Measurements from ENCODE around the gene BPNT1. TPM values are rescaled to one million over a fixed set of nuclear protein-coding genes. Genes with fewer than 3 reads are reported as not detected.
"Not testable (repeated sequence)": the region's sequence is repeated elsewhere in the genome, so short reads cannot be mapped to it uniquely, and the experiment has no call there.

The BPNT1 gene
- polyA plus RNA-seq, 1 donor = 54.5 TPM

- DNase-seq = not testable (repeated sequence)
Observed at GRCh38 chr1:220086261-220086686, 3.3 kb downstream of the BPNT1 start.

GRCh38 chr1:220084460-220084859 is 5.1 kb downstream of the BPNT1 start:
- DNase-seq = no peak

- no peak for DNase-seq
Observed at GRCh38 chr1:220077887-220078286, 11.7 kb downstream of the BPNT1 start.

GRCh38 chr1:220076861-220077762 is 12.5 kb downstream of the BPNT1 start:
- no peak for DNase-seq

- no peak for DNase-seq
Observed at GRCh38 chr1:220067269-220068204, 22.1 kb downstream of the BPNT1 start.

GRCh38 chr1:220062629-220063028 is 27.0 kb downstream of the BPNT1 start:
- DNase-seq = no peak

- DNase-seq = no peak
Observed at GRCh38 chr1:220060876-220061275, 28.7 kb downstream of the BPNT1 start.

GRCh38 chr1:220056374-220056773 is 33.2 kb downstream of the BPNT1 start:
- DNase-seq = no peak

GRCh38 chr1:220046052-220046930 is 43.3 kb downstream of the BPNT1 start, which contains the start of gene EPRS1:
TSS of gene EPRS1 (minus strand) at chr1:220046505. CDS start at chr1:220046388, 117 bp downstream.
- DNase-seq = peak; percentile 91

- peak; percentile 0 for DNase-seq
Observed at GRCh38 chr1:220045356-220046051, 44.1 kb downstream of the BPNT1 start.

- no peak for DNase-seq
Observed at GRCh38 chr1:220044678-220045355, 44.8 kb downstream of the BPNT1 start.

- no peak for DNase-seq
Observed at GRCh38 chr1:220043646-220044045, 45.9 kb downstream of the BPNT1 start.

GRCh38 chr1:220040028-220040596 is 49.5 kb downstream of the BPNT1 start:
- DNase-seq = no peak

- no peak for DNase-seq
Observed at GRCh38 chr1:220038640-220039039, 50.9 kb downstream of the BPNT1 start.

- not testable (repeated sequence) for DNase-seq
Observed at GRCh38 chr1:220037810-220038209, 51.8 kb downstream of the BPNT1 start.

GRCh38 chr1:220032911-220033310 is 56.7 kb downstream of the BPNT1 start:
- DNase-seq = no peak

- DNase-seq = no peak
Observed at GRCh38 chr1:220031287-220031686, 58.3 kb downstream of the BPNT1 start.

- no peak for DNase-seq
Observed at GRCh38 chr1:220028346-220028895, 61.2 kb downstream of the BPNT1 start.

GRCh38 chr1:220019071-220019470 is 70.5 kb downstream of the BPNT1 start:
- no peak for DNase-seq

- no peak for DNase-seq
Observed at GRCh38 chr1:220013497-220013896, 76.1 kb downstream of the BPNT1 start.

Measured in left kidney (tissue), 2 donors.